EH (cell line): ENCODE results near the gene UCMA.

Source experiments
- DNase-seq: peaks from one replicate; pipeline ENCODE4 v3.0.0-alpha.2; 2015; ENCODE audit warnings: low read depth

UCMA gene

GRCh38 chr10:13187135-13187534 is 47.0 kb downstream of the UCMA start:
- DNase-seq, result no peak

GRCh38 chr10:13184730-13185514 is 49.3 kb downstream of the UCMA start:
- DNase-seq, result no peak

- DNase-seq, result no peak
Measured at GRCh38 chr10:13184276-13184675, 49.9 kb downstream of the UCMA start.

GRCh38 chr10:13183625-13184024 is 50.5 kb downstream of the UCMA start:
- DNase-seq, result no peak

GRCh38 chr10:13182424-13182823 is 51.8 kb downstream of the UCMA start:
- no peak for DNase-seq

- no peak for DNase-seq
Measured at GRCh38 chr10:13180788-13181187, 53.4 kb downstream of the UCMA start.

- no peak for DNase-seq
Measured at GRCh38 chr10:13173616-13174015, 60.6 kb downstream of the UCMA start.
